ENCODE results near the gene WFIKKN1.

WFIKKN1 gene

DNA sequence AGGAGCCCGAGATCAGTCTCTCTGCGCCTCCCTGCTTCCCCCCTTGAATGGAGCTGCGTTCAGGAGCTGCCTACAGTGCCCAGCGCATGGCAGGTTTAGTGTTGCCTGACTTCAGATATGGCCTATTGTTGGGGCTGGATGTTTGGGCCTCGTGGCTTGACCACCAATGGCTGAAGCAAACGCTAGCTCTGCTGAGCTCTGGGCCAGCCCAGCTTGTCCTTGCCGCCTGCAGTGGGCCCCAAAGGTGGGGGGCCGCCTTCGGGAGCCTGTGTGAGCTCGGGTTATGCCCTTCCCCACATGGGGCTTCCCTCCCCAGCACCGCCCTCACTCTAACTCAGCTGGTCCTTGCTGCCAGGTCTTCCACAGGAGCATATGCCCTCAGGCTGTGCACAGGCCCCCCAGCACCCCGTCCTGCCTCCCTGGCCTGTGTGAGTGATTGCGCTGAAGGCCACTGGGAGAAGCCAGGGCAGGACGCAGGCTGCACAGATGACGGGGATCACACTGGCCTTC, 7.3 kb downstream of the WFIKKN1 start:
- DNase-seq, result no peak

DNA sequence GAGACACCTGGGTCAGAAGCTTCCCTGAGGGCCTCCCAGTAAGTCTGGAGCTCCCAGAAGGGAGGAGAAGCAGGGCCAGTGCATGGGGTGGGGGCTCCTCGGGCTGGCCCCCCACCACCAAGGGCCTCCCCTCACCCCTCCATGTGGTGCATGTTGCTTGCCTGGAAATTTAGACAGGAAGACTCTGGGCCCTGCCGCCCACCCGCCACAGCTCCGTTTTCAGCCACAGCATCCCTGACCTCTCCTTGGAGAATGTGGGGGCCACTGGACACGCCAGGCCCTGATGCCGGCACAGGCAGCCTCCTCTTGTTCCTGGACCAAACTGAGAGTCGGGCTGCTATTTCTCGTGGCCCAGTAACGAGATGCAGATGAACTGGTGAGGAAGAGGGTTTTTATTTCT, 8.1 kb downstream of the WFIKKN1 start:
- no peak for DNase-seq

DNA sequence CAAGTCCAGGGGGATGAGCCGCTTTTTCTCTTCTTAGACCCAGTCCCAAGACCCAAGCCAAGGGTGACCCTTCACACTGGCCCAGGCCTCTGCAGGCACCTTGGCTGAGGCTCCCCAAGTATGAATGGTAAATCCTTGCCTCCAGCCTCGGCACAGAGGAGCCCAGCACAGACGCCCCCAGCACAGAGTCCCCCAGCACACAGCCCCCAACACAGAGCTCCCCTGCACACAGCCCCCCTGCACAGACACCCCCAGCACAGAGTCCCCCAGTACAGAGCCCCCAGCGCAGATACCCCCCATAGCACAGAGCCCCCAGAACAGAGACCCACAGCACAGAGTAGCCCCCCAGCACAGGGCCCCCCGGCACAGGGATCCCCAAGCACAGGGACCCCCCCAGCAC, 9.8 kb downstream of the WFIKKN1 start:
- no peak for DNase-seq

DNA sequence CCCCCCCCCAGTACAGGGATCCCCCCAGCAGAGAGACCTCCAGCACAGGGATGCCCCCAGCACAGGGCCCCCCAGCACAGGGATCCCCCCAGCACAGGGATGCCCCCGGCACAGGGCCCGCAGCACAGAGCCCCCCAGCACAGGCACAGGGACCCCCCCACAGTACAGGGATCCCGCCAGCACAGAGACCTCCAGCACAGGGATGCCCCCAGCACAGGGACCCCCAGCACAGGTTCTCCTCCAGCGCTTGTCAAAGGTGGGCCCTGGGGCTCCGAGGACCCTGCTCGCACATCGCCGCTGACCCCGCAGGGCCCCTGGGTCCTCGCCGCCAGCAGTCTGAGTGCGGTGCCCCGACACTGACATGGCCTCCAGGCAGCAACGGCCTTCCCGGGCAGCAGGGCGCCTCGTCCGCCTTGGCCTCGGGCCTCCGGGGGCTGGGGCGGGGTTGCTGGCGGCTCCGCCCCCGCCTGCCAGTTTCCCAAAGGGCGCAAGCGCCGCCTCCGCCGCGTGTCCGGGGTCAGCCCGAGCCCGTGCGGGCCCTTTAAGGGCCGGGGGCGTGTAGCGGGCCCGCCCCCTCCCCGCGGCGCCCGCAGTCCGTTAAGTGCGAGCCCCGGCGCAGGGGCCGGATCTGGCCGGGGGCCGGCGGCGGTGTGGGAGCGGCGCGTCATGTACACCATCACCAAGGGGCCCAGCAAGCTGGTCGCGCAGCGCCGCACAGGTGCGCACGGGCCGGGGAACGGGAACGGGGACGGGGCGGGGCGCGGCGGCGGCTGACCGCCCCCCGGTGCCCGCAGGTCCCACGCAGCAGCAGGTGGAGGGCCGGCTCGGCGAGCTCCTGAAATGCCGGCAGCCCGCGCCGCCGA, 10.8 kb downstream of the WFIKKN1 start, which contains the start of gene MCRIP2:
Gene MCRIP2, plus strand, starts transcription at position 503 of the 863 bp plus-strand sequence. Its CDS starts 164 bp downstream, at position 667.
- DNase-seq, result peak; percentile 58 to 73

DNA sequence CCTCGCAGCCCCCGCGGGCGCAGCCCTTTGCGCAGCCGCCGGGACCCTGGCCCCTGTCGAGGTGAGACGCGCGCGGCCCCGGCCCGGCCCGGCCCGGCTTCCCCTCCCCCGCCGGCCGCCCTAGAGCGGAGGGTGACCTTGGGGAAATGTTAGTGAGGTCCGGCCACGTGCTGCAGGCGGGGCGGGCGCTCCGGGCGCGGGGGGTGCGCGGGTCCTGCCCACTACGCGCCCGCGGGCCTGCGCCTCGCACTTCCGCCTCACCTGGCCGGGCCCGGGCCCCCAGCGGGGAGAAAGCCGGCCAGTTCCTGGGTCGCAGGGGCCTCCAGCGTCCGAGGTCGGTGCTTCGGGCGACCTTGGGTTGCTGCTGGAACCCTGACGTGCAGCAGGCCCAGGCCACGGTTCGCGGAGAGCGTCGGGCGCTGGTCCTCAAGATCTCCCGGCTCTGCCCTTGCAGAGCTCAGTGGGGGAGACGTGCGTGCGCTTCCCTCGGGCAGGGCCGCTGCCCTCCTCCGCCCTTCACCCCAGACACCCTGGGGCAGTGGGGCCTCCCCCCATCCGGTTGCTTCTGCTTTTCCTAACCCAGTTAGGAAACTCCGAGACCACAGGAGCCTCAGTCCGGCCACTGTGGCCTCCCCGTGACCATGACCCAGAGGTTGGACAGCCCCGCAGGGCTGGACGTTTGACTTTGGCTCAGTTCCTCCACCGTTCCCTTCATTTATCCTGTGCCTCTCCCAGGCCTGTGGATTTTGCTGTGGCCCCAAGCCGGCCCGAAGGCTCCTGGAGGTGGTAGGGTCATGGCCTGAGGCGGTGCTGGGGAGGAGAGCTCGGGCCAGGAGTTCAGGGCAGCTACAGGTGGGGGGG, 11.6 kb downstream of the WFIKKN1 start:
- DNase-seq, result peak; percentile 39 to 40

DNA sequence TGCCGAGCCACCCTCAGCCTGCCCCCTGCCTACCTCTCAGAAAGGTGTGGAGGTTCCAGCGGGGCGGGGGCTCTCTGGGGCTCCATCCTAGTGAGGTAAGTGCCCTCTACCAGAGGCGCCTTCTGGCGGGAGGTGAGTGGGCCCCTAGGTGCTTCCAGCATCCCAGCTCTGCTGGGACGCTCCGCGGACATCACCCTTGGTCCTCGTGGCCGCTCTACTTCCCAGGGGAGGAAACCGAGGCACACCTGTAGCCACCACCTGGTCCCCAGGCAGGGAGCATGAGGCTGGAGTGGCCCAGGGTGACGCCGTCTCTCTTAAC, 12.2 kb downstream of the WFIKKN1 start:
- DNase-seq, result no peak

DNA sequence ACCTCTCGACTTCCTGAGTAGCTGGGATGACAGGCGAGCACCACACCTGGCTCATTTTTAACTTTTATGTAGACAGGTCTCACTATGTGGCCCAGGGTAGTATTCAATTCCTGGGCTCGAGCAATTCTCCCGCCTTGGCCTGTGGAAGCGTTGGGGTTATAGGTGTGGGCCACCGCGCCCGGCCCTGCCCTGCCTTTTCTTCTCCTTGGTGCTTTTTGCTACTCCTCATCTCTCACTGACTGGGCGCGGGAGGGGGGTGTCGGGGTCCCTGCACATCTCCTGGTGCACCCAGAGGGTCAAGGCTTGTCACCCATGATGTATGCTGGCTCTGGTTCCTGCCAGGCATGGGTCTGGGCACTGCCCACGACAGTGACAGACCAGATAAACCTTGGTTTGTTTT, 13.8 kb downstream of the WFIKKN1 start:
- DNase-seq, result no peak

DNA sequence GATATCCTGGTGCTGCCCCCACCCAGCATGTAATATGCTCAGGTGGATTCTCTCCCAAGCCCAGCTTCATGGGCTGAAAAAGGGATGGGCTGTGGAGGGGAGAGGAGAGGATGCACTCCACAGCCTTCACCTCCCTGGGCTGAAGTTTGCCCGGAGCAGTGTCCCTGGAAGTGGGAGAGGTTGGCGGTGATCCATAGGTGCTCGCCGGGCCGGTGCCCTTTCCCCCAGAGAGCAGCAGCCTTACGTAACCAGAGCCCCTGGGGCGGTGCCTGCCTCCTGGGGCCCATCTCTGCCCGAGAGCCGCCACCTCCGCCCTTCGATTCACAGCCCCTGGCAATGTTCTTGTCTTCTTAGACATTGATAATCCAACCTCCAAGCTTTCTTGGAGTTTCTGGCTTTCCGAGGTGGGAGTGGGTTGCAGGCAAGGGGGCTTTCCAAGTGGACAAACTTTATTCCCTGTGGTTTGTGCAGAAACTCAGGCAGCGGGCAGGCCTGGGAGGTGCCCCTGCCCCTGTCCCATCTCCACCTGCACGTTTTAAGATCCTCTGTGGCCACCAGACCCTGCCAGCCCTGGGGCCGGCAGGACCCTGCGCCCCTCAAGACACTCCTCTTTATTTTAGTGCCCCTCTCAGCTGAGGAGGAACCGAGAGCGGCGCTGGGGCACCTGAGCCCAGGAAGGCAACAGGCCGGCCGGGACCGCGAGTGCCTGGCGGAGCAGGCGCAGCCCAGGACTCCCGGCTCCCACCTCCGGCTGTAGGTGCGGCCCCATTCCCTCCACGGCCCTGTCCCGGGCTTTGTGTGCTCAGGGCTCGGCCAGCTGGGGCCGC, 15.3 kb downstream of the WFIKKN1 start:
- DNase-seq, result no peak

DNA sequence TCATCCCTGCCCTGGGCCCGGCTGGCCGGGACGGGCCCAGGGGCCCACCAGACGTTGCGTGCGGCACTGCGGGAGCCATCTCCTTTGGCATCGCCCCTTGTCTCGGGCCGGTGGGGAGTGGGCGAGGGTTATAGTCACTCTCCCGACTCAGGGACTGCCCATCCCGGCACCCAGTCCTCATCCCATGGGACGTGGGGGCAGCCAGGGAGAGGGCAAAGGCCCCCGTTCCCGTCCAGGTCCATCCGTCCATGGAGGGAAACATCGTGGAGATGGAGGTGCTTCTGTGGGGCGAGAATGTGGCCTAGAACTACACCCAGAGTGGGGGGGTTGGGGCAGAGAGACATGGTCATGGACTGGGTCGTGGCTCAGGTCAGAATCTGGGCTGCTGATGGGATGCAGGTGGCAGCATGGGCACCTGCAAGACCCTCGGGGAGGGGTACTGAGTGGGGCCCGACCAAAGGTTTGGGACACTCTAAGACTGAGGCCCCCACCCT, 15.9 kb downstream of the WFIKKN1 start:
- no peak for DNase-seq

DNA sequence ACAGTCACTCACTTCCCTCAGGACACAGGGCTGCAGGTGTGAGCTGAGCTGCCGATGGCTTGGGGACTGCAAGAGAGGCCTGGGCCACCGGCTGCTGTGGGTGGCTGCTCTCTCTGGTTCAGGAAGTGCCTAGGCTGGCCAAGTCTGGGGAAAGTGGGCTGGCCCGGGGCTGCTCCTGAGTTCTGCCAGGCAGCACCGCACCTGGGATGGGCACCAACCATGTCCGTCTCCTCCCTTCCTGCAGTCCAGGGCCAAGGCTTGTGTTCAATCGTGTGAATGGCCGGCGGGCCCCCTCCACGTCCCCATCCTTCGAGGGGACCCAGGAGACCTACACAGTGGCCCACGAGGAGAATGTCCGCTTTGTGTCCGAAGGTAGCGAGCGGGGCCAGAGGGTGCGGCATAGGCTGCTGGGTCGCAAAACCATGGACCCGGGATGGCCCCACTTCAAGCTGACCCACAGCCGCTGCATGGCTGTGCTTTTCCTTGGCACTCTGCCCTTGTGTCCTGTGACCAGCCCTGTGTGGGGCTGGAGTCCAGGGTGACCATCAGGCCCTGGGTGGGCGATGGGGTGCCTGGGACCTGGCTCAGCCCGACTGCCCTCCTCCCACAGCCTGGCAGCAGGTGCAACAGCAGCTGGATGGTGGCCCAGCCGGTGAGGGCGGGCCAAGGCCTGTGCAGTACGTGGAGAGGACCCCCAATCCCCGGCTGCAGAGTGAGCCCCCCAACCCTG, 16.6 kb downstream of the WFIKKN1 start:
- no peak for DNase-seq

DNA sequence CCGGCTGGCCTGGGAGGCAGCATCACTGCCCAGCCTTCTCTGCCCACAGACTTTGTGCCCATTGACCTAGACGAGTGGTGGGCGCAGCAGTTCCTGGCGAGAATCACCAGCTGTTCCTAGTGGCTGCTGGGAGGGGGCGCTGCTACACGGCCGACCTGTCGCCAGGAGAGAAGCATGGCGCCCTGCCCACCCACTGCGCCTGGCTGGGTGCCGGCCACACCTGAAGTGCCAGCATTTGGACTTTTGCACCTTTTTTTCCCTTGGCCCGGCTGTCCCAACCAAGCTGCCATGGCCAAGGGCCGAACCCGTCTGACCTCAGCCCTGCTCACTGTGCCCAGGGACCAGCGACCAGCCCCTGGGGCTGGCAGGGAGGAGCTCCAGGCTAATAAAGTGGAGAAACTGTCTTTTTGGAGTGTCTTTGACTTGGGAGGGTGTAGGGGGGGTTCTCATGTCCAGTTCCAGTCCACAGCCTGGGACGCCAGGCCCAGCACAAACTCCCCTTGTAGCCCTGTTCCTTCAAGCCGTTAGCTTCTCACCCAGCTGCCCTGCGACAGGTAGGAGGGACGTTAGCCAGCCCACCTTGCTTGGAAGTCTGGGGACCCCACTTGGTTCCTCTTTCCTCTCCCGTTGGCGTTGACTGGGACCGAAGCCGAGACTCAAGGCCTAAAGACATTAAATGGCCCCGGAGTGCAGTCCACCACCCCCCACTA, 17.4 kb downstream of the WFIKKN1 start:
- DNase-seq, result peak in 1 of 2 donors; percentile 40

DNA sequence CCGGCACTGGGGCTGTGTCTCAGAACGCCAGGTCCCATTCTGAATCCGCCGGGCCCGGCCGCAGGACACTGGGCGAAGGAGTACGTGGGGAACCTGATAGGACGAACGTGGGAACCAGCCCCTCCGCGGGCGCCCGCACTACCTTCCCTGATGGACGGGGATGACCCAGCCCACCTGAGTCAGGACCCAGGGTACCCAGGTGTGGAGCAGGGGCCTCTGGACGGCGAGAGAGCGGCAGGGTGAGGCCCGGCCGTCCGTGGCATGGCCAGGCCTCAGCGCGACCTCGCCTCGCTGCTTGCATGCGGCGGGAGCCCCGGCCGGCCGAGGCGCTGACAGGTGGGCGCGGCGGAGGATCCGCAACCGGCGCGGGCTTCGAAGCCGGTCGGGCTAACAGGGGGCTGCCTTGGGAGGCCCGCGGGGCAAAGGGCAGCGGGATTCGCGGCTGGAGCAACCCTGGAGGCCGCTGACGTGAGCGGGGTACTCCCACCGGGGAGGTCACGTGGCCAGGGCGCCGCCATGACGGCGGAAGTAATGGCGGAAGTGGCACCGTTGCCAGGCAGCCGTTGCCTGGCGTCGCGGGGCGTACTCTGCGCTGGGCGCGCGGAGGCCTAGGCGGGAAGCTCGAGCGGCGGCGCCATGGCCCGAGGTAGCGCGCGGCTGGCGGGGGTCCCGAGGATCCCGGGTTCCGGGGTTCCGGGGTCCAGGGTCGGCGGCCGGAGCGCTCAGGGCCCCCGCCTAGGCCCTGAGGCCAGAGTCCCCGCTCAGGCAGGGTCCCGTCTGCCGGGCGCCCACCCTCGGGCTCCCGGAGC, 18.2 kb downstream of the WFIKKN1 start, which contains the start of gene WDR90:
Gene WDR90, plus strand, starts transcription at position 585 of the 809 bp plus-strand sequence. Its CDS starts 52 bp downstream, at position 637.
- peak; percentile 86 to 91 for DNase-seq

DNA sequence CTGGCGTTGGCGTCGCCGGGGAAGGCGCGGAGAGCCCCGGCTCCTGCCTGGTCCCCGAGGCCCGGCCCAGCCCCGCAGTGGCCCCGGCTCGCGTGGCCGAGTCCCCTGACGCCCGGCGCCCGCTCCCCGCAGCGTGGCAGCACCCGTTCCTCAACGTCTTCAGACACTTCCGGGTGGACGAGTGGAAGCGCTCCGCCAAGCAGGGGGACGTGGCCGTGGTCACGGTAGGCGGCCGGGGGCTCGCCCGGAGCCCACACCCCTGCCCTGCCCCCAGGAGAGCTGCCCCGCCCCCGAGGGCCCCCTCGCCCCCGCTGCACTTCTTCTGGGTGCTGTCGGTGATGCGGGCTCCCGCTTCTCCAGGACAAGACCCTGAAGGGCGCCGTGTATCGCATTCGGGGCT, 18.8 kb downstream of the WFIKKN1 start:
- no peak for DNase-seq

DNA sequence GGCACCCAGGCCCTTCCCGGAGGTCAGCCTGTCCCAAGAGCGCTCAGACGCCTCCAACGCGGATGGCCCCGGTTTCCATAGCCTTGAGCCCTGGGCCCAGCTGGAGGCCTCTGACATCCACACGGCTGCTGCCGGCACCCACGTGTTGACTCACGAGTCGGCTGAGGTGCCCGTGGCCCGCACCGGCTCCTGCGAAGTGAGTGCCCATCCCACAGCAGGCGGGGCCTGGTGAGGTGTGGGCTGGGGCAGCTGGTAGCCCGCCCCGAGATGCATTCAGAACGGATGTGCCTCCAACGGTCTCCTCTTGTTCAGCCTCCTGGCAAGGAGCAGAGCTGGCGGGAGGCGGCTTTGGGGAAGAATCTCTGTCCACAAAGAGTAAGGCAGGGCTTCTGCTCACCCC, 21.1 kb downstream of the WFIKKN1 start:
- no peak for DNase-seq

DNA sequence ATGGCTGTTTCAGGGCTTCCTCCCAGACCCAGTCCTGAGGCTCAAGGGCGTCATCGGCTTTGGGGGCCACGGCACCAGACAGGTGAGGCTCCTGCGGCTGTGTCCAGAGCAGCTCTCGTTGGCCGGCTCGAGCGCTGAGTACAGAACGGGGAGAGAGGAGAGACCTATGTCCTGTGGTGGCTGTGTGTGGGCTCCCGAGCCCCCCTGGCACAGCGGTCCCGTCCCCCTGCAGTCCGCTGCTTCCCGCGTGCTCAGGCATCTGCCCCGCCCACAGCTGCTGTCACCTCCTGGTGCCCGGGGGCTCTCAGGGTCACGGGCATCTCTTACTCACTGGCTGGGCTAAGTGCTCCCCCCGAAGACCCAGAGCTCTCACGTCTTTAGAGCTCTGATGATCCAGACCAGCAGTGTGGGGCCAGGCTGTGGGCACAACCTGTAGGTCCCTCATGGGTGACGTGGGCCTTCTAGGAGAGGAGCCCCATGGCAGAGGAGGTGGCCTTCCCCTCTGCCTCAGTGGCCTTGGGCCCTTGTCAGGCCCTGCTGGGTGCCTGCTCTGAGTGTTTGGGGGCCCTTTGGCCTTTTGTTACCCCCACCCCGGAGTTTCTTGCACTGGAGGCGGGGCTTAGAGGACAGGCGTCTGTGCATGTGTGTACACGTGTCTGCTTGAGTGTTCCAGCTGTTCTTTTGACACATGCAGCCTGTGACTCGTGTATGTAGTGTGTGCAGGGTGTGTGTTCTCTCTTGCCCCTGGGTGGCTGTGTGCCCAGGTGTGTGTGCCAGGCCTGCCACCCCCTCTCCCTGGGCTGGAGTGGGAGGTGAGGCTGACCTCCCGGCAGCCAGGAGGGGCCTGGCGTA, 21.9 kb downstream of the WFIKKN1 start:
- DNase-seq, result no peak

DNA sequence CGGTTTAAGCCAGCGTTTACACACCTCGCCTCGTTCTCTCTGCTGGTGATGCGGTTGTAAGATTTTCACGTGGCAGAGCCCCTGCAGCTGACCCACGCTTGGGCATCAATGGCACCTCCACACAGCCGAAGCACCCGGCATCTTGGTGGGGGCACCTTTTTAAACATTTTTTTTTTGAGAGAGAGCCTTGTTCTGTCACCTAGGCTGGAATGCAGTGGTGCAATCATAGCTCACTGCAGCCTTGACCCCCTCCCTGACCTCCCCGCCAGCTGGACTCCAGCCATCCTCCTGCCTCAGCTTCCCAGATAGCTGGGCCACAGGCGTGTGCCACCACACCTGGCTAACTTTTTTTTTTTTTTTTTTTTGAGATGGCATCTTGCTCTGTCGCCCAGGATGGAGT, 23.2 kb downstream of the WFIKKN1 start:
- no peak for DNase-seq

DNA sequence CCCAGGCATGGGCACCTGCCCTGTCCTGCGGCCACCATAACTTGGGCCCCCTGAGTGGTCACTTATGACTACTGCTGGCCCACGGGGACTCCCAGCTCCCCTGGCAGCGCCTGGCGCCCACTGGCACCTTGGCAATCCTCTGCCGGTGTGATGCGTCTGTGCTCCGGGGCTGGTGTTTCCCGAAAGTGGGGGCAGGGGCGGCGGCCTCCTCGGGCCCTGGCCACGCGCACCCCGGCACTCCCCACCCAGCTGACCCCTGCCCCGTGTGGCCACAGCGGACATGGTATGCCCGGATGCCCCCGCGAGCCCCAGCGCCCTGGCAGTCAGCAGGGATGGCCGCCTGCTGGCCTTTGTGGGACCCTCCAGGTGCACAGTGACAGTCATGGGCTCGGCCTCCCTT, 26.7 kb downstream of the WFIKKN1 start:
- no peak for DNase-seq

DNA sequence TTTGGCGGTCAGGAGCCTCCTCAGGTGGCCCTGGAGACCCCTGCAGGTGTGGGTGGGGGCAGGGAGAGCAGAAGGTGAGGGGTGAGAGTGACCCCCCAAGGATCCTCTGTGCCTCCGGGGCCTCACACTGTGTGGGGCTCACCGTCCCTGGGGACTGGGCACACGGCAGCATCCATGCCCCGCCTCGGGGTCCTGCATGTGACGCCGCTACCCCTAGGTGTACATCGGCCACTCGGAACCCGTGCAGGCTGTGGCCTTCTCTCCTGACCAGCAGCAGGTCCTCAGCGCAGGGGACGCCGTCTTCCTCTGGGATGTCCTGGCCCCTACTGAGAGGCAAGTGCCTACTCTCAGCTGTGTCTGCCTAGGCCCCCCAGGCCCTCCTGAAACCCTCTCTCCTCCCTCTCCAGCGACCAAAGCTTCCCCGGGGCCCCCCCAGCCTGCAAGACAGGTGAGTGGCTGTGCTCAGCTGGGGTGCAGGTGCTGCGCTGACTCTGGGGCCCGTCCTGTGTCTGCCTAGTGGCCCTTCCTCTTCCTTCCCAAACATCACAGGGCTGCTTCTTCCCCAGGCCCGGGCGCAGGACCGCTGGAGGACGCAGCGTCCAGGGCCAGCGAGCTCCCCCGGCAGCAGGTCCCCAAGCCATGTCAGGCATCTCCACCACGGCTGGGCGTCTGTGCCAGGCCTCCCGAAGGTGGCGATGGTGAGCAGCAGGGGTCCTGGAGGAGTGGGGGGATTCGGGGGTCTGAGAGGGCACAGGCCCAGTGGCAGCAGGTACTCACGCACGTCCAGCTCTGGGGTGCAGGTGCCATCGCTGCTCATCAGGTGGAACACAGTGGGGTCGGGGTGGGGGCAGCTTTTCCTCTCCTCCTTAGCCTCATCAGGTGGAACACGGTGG, 28.1 kb downstream of the WFIKKN1 start:
- no peak for DNase-seq
